HG03066 (cell line): ENCODE results near the gene EVA1B.
A peak's percentile ranks its signal among the peaks of the same experiment; 100 is the strongest.

ENCODE experiments used
- ATAC-seq: cut with Tn5 transposase; IDR thresholded peaks from one replicate; pipeline ENCODE4 v1.9.1; 2021; ENCODE audit warnings: low read depth; ENCODE audit not compliant: unreplicated experiment

Gene EVA1B

DNA sequence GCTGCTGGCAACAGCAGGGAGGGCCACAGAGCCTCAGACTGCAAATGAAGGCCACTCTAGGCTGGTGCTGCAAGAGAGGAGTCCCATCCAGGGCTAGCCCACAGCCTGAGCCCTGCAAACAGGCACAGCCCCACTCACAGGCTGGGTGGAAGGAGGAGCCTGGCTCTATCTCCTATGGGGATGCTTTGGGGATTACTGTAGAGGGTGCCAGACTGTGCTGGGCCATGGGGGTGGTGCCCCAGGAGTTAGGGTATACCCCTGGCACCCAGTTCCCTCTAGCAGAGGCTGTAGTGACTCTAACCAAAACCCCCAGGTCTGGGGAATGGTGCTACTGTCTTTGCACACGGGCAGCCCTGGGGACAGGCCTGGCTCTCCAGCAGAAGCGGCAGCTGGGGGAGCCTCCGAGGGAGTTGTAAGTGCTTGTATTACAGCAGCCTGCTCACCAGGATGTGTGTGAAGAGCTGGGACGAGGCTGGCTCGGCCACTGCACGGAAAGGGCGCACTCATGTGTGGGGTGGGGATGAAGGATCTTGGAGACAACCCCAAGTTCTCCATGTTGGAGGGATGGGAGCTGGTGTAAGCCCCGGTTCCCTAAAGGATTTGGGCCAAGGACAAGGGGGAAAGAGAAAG is 23.4 kb upstream of the EVA1B start:
- no peak for ATAC-seq

DNA sequence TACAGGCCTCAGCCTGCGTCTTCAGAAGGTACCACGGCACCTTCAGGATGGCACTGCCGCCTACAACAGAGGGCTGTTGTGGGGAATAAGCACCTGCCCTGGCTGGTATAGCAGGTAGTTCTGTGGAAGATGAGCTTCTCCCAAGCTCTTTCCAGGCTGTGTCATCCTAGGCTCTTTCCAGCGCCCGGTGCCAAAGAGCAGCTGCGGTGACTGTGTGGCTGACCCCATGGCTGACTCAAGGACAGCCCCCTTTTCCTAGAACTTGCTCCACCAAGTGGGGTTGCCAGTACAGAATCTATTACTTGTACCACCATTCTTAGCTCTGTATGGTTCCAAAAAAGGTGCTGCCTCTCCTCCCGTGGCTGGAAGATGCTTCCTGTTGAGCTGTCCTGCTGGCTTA is 21.9 kb upstream of the EVA1B start:
- ATAC-seq, result no peak

DNA sequence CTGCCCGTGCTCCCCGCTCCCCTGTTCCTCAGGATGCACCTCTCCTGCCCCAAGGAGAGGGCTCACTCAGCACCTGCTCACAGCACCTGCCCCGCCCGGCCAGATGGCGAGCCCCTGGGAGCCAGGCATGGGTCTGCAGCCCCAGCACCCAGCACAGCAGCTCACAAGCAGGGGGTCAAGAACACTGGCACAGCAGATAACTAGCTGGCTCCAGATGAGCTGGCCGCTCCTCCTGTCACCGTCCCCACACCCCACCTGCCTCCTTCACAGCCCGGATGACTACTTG is 20.9 kb upstream of the EVA1B start:
- ATAC-seq, result no peak

DNA sequence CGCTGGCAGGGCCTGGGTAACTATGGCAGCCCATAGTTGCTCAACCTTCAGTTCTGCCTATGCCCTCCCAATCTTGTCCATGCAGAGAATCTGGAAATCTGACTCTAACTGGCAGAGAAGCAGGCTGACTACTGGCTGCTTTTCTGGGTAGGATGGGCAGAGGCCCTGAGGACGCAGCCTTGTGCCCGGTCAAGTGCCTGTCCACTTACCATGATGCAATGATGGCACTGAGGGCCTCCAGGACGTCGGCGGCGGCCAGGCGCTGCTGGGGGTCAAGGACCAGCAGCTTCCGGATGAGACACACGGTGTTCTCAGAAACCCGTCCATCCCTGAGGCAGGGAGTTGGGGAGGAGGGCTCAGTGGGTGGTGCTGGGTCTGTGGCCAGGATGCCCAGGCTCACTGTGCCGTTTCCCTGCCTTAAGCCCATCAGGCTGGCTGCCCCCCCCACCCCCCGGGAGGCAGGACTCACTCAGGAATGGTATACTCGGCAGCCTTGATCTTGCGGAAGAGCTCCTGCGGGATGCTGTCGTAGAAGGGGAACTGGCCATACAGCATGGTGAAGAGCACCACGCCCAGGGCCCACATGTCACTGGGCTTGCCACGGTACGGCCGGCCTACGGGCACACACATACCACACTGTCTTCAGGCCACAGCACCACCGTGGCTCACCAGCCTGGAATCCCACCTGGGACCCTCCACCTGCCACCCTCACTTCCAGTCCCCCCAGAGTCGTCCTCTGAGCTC is 20.4 kb upstream of the EVA1B start:
- ATAC-seq, result no peak

DNA sequence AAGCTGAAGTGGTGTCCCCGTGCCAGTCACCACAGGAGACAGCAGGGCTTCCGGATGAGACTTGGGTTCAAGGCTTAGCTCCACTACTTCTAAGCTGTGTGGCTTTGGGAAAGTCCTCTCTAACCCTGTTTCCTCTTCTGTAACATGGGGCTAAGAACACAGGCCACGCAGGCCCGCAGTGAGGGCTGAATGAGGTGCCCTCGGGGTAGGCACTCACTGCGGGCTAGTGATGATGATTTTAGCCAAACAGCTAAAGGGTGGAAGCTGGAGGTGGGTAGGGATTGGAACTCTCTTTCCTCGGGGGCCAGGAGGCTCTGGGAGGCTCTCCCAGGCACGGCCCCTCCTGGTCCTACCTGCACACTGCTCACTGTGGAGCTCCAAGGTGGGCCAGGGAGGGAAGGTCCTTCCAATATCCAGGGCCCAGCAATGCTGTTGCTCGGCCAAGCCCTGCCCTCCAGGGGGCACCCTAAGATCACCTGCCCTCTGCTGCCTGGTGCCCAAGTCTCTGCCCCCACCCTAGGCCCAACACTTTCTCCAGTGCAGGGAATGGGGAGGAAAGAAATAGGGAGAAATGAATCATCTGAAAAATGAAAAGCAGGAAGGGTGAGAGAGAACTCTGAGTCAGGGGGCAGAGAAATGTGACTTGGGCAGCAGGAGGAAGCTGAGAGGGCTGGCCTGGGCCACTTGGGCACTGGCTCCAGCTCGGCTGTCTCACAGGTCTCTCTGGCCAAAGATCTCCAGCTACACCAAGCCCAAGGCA is 19.2 kb upstream of the EVA1B start:
- ATAC-seq, result no peak

DNA sequence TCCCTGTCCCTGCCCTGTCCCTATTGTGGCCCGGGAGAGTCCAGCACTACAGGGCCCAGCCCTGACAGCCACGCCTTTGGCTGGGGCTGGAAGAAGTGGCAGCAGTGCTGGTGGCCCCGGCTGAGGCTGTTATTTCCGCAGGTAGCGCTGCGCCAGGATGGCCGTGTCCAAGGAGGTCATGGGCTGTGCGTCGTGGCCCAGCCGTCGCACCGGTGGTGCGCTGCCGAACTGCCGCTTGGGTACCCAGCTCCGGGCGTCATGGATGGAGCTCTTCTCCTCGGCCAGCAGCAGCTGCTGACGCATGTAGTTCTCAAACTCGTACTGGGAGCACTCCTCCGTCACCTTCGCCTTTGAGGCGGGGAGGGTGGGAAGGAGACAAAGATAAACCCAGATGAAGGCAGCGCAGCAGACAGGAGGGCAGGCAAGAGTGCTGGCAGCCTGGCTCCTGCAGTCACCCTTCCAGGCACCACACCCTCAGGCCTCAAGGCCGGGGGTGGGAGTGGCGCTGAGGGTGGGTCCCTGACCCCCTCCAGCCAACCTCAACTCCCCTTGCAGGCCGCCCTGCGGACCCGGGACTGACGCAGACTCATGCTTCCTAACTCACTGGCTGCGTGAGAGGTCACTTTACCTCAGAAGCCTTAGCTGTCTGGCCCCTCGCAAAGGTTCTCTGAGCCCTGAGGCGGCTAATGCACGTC is 18.3 kb upstream of the EVA1B start:
- ATAC-seq, result no peak

DNA sequence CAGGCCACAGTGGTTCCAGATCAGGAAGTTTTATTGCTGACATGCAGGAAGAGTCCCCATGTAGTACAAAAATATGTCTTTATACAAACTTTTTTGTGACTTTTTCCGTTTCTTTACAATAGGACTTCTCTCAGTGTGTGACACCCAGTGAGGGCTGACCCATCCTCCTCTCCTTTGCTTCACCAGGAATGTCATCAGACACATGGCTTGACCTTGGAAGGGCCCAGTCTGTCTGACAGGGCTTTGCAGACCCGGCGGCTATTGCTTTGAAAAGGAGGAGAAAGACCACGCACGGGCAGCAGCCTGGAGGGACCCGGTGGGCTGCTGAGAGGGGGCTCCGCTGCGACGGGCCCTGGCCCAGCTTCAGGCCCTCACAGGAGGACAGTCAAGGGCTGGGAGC is 16.2 kb upstream of the EVA1B start:
- ATAC-seq, result no peak

DNA sequence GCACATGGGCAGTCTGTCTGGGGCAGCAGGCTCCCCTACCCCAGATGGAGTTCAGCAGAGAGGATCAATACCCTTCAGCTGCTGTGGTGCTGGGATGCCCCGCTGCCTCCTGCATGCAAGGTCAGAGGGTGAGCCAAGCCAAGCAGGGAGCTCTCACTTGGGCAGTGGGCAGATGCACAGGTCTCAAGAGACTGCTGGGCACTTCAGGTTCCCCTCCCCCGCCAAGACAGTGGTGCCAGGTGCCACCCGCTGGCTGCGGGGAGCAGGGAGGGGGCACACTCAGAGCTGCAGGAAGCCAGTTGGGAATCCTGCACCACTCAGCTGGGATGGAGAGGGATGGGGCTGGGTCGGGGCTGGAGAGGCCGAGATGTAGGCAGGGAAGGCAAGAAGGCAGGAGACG is 15.8 kb upstream of the EVA1B start:
- no peak for ATAC-seq

DNA sequence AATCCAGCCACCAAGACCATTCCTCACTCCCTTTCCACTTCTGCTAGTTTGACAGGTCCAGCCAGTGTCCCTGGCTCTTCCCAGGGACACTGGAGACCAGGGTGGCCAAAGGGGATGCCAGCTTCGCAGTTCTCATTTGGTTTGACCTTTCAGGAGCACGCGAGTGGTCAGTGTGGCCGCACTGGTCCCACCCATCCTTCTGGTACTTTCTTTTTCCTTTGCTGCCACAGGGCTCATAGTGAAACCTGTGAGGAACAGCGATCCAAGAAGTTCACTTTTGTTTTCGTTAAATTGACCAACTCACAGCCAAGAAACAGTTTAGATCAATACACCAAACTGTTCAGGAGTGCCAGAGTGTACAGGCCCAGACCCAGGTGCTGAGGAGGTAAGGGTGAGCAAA is 14.4 kb upstream of the EVA1B start:
- no peak for ATAC-seq

DNA sequence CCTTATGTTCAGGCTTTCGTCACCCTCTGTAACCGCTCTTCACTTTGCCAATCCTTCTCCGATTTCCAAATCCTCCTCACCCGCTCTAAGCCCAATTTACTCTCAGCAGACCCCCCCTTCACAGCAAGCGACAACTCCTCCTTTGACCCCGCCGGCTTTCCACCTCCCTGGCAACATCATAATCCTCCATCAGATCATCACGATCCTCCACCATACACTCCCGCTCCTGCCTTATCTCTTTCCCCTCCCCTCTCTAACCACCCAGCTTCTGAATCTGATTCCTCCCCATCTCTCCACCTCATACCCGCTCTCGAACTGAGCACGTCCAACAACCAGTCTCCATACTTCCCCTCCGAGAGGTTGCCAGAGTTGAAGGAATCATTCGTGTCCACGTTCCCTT is 7.5 kb upstream of the EVA1B start:
- no peak for ATAC-seq

DNA sequence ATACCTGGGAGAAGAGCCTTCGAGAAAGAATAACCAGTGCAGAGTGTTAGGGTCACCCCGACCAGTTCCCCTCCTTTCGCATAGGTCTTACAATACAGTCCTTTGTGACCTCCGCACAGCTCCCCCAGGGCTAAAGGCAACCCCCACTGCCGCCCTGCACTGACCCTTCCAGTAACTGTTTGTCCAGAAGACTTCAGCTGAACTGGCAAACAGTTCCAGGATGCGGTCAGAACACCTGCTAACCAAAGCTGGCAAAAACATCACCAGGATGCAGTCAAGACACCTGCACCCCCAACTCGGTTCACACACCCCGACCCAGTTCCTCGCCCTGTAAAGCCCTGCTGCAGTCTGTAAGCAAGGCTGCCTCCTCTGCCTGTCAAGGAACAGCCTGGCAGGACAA is 6.4 kb upstream of the EVA1B start:
- no peak for ATAC-seq

DNA sequence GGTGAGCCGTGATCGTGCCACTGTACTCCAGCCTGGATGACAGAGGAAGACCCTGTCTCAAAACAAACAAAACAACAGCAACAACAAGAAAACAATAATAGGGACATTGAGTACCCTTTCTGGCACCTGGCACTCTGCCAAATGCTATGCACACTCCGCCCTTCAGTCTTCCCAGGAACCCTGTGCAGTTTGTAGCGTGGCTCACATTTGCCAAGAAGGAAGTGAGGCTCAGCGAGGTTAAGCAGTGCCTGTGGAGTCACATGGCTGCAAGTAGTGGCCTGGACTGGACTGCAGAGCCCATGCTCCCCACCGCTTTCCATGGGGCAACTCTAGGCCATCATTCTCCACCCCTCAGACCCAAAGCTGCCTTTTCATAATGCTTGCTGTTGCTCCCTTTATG is 5.3 kb upstream of the EVA1B start:
- no peak for ATAC-seq

DNA sequence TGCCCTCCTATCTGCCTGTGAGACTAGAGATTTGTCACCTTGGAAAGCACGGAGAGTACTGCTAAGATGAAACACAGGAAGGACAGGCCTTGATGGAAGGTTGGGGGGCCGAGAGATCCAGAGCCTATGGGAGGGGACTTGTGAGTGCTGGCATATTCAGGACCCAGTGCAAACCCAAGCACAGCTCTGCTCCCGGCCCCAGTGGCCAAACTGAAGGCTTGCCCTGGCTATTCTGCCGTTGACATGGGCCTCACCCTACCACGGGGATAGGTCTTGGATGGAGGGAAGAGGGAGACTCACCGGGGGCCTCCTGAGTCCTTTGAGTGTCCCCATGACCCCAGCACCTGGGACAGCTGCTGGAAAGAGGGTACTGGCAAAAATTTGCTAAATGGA is 4.6 kb upstream of the EVA1B start:
- ATAC-seq, result no peak

DNA sequence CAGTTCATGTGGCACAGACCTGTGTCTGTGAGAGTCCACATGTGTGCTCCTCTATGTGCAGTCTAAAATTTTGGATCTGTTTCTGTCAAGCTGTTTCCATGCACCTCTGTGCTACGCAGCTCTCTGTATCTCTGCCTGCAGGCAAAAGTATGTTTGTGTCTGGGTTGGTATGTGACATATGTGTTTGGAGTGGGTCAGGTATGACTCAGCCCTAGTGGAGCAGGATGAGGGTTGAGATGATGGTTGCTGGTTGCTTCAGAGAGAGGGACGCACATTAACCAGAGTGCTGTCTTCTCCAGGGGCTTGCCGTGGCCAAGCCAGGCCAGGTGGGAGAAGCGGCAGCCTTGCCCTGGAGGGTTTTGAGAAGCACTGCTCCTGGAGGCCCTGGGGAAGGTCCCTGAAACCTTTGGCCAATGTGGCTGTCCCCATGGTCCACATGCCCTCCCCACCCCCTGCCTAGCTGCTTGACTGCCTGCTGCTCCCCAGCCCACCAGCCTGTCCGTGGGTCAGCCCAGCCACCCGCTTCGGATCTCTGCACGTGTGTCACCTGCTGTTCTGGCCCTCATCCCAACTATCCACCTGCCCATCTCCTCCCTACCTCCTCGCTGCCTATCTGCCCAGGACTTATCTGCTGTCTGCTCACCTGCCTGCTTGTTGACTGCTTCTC is 4.1 kb upstream of the EVA1B start:
- no peak for ATAC-seq

DNA sequence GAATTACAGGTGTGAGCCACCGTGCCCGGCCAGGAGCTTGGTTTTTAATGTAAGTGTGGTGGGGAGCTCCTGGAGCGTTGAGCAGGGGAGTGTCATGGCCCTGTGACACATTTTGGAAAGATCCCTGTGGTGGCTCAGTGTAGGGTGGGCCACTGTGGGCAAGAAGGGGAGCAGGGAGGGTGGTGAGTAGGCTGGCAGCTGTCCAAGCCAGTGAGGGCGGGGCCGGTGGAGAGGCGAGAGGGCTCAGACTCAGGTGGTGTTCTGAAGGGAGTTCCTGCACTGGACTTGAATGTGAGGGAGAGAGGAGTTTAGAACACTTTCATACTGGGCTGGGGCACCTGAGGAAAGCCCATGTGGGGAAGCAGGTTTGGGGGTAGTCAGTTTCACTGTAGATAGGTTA is 3.1 kb upstream of the EVA1B start:
- no peak for ATAC-seq

DNA sequence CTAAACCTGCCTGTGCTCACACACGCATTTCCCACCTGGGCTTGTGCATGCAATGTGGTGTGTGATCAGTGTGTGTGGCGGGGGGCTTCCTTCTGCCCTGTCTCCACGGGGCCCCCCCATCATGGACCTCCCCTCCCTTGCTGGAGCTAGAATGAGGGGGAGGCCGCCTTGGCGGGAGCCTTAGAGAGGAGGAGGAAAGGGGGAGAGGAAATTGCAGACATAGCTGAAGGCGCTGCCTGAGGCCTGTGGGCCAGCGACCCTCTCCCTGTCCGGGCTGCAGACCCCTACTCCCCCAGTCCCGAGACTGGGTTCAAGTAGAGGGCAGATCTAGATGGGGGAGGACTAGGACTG is 883 bp upstream of the EVA1B start:
- no peak for ATAC-seq

DNA sequence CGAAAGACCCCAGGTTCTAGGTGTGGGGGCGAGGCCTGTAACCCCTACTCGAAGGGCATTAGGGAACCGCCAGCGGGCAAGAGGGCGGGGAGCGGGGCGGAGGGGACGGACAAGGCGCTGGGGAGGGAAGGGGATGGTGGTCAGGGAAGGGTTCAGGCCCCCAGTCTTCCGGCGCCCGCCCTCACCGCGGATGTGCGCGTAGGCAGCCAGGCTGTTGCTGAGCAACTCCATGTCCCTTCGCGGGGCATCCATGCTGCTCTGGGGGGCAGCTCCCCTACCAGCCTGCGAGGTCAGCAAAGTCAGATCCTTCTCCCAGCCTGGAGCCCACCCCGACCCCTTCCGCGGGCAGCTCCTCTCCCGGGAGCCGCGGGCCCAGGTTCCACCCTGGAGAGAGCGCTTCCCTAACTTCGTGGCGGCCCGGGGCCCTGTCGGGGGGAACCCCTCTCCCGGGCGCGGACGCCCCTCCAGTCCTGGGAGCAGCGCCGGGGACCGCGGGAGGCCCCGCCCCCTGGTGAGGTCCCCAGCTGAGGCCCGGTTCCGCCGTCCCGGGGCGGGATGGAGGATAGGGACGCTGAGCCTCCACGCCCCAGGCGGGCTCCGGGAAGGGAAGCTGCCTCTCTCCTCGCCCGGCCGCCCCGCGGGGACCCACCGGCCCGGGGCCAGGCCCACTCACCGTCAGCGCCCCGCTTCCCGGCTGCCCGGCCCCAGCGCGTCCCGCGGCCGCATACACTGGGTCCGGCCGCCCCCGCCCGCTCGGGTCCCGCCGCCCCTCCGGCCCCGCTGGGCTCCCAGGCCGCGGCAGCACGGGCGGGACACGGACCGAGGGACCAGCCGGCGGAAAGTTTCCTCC is 434 bp downstream of the EVA1B start:
- ATAC-seq, result peak; percentile 22

DNA sequence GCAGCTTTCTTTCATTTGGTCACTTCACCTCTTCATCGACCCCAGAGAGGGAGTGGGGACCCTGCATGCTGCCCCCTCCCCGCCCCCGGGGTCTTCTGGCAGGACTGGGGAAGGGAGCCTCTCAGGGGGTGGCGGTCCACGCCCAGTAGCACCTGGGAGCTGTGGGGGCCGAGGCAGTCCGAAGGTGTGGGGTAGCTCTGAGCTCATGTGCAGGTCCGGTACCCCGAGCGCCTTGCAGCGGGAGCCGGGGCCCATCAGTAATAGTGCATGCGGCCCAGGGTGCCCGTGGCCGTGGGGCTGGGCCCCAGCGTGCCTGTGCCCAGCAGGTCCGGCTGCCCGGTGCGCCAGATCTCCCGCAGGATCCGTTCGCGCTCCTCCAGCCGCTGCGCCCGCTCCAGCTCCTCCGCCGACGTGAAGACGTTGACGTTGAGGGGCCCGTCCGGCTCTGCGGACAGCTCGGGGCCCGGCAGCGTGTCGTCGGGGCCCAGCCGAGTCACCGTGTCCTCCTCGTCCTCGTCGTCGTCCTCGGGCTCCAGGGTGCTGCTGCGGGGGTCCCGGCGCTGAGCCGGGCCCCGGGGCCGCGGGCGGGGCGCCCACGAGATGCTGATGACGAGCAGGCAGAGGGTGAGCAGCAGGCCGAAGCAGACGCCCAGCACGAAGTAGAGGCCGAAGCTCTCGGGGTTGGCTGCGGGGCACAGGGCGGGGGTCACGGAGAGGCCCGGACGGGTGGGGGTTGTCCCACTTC is 1.2 kb downstream of the EVA1B start:
- ATAC-seq, result no peak

DNA sequence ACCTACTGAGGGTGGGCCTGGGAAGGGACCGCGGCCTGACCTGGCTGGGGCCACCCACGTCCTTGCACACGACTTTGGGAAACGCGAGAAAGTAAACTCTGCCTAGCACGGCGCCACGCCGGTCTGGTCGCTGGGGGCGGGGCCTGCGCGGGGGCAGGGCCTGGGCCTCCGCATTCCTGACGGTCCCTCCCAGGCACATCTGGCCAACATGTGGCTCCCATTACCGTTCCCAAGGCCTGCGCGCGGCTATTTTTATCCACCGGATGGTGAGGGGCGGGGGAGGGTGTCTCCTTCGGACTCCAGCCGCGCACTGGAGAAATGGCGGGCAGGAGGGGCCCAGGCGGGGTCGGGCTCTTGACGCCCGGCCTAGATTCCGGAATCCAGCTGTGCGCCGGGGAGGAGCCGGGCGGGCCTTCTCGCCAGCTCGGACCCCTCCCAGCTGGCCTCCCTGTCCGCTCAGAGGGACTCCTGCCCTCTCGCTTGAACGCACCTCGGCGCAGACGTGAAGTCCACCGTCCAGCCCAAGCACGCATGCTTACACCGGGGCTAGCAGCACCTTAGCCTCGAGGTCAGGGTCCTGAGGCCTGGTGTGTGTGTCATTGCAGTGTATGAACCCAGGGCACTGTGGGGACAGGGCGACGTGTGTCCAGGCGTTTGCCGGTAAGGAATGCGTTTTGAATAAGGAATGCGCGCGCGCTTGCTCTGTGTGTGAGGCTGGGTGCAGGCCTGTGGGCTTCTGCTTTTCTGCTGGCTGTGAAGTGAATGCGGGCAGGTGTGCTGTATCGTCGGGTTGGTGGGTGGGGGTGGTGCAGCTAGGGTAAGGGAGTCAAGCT is 2.1 kb downstream of the EVA1B start:
- no peak for ATAC-seq
